GM18517 (cell line): ENCODE results near the gene IQGAP3.
"Not testable (repeated sequence)": the region's sequence is repeated elsewhere in the genome, so short reads cannot be mapped to it uniquely, and the experiment has no call there.

Source experiments
- ATAC-seq: cut with Tn5 transposase; IDR thresholded peaks from one replicate; pipeline ENCODE4 v1.9.1; 2021; ENCODE audit warnings: mild to moderate bottlenecking, moderate library complexity; ENCODE audit not compliant: unreplicated experiment

IQGAP3 gene, protein sequence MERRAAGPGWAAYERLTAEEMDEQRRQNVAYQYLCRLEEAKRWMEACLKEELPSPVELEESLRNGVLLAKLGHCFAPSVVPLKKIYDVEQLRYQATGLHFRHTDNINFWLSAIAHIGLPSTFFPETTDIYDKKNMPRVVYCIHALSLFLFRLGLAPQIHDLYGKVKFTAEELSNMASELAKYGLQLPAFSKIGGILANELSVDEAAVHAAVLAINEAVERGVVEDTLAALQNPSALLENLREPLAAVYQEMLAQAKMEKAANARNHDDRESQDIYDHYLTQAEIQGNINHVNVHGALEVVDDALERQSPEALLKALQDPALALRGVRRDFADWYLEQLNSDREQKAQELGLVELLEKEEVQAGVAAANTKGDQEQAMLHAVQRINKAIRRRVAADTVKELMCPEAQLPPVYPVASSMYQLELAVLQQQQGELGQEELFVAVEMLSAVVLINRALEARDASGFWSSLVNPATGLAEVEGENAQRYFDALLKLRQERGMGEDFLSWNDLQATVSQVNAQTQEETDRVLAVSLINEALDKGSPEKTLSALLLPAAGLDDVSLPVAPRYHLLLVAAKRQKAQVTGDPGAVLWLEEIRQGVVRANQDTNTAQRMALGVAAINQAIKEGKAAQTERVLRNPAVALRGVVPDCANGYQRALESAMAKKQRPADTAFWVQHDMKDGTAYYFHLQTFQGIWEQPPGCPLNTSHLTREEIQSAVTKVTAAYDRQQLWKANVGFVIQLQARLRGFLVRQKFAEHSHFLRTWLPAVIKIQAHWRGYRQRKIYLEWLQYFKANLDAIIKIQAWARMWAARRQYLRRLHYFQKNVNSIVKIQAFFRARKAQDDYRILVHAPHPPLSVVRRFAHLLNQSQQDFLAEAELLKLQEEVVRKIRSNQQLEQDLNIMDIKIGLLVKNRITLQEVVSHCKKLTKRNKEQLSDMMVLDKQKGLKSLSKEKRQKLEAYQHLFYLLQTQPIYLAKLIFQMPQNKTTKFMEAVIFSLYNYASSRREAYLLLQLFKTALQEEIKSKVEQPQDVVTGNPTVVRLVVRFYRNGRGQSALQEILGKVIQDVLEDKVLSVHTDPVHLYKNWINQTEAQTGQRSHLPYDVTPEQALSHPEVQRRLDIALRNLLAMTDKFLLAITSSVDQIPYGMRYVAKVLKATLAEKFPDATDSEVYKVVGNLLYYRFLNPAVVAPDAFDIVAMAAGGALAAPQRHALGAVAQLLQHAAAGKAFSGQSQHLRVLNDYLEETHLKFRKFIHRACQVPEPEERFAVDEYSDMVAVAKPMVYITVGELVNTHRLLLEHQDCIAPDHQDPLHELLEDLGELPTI (N-terminal part only)

DNA sequence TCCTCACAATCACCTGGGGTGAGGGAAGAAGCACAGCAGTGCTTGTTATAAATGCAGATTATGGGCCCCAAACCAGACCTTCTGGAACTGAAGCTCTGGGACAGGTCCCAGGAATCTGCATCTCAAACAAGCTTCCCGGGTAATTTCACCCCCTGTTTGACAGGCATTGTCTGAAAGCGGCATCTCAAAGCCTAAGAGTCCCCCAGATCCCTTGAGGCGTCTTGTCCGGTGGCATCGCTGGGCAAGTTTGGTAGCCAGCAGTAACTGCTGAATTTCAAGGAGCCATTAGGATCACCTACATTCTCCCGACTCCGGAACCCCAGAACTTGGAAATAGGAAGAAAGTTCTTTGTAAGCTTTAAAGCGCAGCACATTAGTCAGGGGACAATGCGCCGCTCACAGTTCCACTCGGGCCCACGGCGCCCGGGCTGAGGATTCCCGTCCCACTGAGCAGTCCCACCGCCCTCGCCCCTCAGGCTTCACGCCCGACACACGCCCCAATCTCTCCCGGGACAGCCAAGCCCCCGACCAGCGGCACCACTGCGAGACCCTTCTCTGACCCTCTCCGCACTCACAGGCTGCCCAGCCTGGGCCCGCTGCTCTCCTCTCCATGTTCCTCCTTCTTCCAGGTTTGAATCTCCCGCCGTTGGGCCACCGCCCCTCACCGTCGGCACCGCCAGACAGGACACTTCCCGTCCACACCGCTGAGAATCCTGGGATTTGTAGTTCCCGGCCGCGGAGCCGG is at the start of gene IQGAP3:
TSS of gene IQGAP3 (minus strand) at position 647 of the 744 bp plus-strand sequence. CDS start at position 611, 36 bp downstream.
- ATAC-seq: no peak

DNA sequence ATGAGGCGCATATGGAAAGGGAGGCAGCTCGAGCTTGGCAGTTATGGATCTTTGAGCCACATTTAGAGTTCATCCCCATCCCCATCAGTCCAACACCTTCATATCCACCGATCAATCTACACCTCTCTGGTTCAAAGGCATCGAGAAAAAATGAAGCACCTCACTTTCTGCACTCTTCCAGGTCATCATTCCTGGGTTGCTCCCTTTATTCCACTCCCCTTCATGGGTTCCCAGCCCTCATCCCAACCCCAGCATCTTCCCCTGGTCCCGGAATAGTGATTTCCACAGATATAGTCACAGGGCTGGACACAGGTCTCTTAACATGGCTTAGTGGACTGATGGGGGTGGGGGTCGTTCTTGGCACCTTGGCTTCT is 47.2 kb upstream of the IQGAP3 start:
- ATAC-seq: no peak

DNA sequence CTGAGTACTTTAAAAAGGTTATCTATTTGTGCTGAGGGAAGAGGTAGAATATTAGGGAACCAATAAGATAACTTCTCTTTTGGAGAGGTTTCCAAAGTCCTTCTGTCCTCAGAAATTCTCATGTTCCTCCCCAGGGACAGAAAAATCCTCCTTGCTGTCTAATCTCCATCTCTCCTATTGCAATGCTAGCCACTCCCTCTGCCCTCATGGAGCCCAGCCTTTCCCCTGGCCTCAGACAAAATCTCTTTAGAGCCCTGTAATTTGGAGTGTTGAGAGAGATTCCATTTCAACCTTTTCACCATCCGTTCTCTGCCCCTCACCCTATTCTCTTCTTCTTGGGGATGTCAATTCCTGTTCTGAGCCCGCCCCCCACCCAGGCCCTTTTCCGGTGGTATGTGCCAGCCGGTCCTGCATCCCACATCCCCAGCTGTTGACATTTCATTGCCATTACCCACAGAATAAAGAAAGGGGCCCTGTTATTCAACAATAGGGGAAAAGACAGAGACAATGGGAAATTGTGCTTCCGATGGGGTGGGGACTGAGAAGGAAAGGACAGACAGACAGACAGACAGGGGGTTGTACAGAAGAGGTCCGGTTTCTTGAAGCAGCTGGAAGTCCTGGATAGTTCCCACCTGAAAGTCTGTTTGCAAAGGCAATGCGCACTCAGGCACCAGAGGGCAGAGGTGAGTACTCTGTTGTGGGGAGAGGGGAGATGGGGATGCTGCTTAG is 46.7 kb upstream of the IQGAP3 start, which contains the start of gene HAPLN2:
TSS of gene HAPLN2 (plus strand) at position 563 of the 729 bp plus-strand sequence. CDS start 4,076 bp downstream, outside the sequence.
- ATAC-seq: no peak

DNA sequence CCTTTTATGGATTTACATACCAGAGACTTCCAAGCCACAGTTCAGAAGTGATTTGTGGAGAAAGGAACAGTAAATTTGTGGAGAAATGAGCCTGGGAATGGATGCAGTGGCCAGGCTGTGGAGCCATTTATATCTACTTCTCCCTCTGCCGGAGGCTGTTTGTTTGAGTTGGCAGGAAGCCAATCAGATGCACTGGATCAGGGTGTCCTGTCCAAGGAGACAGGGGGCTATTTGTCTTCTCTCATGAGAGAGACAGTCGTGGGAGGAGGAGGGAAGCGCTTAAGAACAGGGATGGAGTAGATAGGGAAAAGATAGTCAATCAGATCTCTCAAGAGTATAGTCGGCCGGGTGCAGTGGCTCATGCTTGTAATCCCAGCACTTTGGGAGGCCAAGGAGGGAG is 44.1 kb upstream of the IQGAP3 start:
- no peak for ATAC-seq

DNA sequence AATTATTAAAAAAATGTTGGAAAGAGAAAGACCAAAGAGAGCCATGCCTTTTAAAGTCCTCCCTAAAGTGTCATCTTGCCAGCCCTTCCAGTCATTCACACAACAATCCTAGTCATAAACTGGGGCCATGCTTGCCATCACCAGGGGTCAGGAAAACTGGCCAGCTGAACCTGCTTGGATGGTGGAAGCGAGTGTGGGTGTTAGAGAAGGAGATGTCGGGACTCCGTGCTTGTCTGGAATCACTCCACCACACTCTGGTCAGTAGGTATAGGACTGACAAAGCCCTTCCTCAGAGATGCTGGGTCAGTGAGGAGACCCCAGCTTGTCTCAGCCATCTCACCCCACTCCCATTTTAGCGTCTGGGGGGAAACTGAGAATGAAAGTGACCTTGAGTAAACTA is 43.6 kb upstream of the IQGAP3 start:
- ATAC-seq: no peak

DNA sequence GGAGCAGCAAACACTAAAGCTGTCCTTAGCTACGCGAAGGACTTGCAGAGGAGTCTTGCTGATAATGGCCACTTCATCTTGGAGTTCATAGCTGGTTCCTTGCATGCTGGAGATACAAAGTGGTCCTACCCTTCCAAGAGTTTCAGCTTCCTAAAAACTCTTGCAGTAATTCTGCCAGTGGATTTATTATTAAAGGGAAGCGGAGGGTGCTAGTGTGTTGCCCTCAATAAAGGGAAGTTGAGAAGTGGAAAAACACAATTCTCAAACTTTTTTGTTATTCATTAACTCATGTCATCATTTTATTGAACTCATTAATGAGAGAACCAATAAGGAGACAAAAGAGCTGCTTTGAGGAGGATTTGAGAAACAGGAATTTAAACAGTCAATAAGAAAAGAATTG is 40.3 kb upstream of the IQGAP3 start:
- no peak for ATAC-seq

DNA sequence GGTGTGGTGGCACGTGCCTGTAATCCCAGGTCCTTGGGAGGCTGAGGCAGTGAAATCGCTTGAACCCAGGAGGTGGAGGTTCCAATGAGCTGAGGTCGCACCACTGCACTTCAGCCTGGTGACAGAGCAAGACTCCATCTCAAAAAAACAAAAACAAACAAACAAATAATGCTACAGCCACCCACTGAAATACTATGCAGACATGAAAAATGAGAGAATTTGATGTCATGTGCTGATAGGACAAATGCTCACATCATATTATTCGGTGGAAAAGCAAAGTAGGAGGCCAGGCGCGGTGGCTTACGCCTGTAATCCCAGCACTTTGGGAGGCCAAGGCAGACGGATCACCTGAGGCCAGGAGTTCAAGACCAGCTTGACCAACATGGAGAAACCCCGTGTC is 37.7 kb upstream of the IQGAP3 start:
- ATAC-seq: not testable (repeated sequence)

DNA sequence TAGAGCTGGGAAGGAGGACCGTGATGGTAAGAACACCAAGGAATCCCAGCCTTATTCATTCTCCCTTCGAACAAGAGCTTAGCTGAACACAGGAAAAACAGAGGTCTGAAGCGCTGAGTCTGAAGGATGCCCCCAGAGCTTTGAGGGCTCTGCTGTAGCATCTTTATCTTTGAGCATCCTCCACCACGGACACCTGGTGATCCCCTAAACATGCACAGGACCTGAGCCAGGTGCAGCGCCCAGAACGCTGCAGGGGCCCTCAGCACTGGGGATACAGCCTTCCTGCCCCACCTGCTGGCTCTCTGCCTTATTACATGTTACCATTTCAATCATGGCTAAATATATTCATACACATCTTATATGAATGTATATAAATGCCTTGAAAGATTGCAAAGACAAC is 36.6 kb upstream of the IQGAP3 start:
- no peak for ATAC-seq

DNA sequence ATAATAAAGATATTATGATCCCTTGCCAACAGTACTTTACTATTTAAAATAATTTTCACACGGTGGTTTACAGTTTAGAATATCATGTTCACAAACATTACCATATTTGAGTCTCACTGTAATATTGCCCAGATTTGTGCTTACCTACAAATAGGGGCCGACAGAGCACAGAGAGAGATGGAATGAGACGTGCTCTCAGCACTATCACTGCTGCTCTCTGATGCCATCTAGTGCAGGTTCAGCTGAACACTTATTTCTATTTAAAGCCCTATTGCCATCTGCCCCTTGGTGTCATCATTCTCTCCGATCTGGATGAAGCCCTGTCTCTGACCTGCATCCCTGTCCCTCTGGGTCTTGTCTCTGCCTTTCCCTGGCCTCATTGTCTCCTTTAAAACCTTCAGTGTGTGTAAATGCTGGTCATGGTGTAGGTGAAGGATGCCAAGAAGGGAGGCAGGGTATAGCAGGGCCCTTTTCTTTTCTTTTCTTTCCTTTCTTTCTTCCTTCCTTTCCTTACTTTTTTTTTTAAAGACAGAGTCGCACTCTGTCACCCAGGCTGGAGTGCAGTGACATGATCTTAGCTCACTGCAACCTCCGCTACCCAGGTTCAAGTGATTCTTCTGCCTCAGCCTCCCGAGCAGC is 35.8 kb upstream of the IQGAP3 start:
- ATAC-seq: peak; percentile 76

DNA sequence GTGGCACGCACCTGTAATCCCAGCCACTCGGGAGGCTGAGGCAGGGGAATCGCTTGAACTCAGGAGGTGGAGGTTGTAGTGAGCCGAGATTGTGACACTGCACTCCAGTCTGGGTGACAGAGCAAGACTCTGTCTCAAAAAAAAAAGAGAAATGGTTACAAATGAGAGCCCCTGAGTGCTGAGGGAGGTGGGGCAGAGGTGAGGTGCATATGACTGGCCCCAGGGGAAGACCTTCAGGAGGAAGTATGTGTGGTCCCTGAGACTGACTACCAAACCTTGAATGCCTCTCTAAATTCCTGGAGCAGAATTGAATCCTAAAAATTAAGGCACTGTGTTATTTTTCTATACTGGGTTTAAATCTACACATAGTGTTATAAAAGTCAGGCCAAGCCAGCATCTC is 35.0 kb upstream of the IQGAP3 start:
- not testable (repeated sequence) for ATAC-seq

DNA sequence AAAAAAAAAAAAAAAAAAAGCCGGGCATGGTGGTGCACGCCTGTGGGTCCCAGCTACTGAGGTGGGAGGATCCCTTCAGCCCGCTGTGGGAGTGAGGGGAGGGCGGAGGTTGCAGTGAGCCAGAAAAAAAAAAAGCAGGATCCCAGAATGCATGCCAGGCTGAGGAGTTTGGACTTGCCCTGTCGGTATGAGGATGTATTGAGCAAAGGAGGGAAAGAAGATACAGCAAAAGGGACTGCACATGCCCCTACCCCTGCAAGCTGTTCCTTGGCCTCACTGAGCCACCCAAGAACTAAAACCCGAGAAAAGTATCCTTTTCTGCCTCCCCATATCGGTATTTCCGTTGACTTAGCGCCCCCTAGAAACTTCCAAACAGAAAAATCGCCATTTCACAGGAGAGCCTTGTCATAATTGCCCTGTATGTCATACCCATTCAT is 30.2 kb upstream of the IQGAP3 start:
- no peak for ATAC-seq

DNA sequence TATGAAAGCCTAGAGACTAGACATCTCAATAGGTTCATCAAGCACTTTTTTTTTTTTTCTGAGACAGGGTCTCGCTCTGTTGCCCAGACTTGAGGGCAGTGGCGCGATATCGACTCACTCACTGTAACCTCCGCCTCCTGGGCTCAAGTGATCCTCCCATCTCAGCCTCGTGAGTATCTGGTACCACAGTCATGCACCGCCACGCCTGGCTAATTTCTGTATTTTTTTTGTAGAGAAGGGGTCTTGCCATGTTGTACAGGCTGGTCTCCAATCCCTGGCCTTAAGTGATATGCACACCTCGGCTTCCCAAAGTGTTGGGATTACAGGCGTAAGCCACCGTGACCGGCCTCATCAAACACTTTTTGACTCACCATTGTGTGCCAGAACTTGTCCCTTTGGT is 29.5 kb upstream of the IQGAP3 start:
- ATAC-seq: peak; percentile 22

DNA sequence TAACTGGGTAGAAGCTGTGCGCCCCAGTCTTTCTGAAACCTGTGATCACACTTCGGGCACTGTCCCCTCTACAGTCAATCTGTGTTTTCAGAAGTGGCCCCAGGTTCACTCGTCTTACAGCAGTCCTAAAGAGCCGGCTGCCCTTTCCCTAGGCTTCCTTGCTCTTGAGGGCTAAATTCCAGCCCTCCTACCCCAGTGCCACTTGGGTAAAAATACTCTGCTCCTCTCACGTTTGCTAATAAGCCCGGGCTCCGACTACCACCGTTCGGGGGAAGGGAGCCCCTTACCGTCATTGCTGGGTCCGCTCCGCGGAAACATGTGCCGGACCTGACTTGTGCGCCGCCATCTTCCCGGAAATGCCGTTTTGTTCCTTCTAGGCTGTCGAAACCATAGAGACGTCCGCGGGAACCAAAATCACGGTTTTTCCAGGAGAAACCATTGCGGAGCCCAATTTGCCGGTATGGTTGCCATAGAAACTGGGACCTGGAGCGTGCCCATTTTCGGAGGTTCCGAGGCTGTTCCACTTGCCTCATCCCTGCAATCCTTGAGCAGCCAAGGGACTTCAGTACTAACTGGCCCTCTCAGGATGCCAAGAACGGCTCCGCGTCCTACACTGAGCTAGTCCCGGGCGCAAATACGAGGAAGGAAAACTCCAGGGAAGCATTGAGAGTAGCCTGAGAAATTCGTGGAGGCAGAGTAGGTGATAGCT is 28.9 kb upstream of the IQGAP3 start, which contains the start of gene GPATCH4:
TSS of gene GPATCH4 (minus strand) at position 358 of the 709 bp plus-strand sequence.
- peak; percentile 50 for ATAC-seq

DNA sequence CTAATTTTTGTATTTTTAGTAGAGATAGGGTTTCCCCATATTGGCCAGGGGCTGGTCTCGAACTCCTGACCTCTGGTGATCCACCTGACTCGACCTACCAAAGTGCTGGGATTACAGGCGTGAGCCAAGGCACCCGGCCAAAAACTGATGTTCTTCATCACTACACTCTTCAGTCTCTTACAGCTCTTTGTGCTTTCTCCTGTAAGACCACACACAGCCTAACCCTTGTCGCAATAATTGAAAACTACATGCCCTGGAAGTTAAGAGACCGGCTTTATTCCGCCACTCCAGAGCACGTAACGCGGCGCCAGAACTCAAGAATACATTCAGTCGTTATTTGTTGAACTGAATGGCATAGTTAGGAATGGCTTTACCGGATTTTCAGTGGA is 28.4 kb upstream of the IQGAP3 start:
- no peak for ATAC-seq

DNA sequence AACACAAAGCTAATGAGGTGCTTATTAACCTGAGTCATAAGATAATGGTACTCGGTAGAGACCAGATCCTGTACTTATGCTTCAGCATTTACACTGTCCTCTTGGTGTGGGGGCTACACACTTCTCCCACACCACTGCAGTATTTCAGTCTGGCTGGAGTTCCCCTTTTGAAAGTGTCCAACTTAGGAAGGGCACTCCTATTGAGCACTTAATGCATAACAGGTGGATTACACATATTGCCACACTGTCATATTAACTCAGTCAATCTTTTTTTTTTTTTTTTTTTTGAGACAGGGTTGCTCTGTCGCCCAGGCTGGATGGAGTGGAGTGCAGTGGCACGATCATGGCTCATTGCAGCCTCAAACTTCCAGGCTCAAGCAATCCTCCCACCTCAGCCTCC is 27.4 kb upstream of the IQGAP3 start:
- no peak for ATAC-seq

DNA sequence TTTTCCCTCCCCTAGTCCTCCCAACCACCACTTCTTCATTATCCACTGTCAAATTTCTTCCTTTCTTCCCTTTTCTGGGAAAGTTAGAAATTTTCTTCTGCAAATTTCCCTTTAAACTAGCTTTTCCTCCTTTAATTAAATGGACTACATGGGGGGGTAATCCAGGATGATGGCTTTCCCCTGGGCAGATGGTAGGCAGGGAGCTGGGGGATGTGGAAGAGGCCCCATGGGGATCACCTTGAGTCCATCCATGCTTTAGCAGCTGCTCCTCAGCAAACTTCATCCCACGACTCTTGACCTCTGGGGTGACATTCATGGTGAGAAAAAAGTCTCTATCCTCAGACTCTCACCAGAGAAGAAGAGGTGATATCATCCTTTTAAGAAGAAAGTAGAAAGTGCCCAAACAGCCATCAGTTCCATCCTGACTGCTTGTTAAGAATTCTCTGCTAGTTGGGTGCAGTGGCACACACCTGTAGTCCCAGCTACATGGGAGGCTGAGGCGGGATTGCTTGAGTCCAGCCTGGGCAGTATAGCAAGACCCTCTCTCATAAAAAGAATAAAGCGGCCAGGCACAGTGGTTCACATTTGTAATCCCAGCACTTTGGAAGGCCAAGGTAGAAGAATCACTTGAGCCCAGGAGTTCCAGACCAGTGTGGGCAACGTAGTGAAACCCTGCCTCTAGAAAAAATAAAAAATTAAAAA is 26.5 kb upstream of the IQGAP3 start:
- no peak for ATAC-seq

DNA sequence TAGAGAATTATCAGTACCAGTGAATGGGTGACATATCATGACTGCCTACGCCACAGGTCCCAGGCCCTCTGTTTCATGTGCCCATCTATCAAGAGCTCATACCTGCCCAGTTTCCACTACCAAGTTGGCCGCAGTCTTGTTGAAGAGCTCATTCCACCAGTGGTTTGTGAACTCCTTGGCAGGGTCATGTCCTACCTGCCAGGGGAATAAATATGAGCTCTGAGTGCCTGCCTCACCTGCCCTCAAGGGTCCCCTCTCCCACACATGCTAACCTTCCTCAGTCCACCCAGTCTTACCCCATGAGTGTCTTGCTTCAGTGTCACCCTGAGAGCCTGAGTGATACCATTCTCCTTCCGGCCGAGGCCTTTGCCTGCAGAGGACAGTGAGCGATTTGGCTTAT is 25.8 kb upstream of the IQGAP3 start:
- ATAC-seq: no peak

DNA sequence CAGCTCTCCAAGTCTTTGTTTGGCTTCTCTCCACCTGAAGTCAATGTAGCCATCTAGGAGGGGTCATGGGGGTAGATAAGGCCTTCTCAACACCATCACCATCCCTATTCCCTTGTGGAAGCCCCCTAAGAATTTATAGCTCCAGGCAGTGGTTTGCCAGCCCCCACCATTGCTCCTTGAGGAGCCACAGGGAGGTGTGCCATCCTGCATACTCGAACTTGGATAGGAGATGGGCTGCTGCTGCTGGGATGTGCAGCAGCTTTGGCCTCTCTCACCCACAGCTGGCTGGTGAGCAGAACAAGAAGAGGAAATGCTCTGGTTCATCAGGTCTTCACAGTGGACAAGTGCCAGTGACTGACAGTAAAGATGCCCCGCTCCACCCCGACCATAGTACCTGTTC is 24.1 kb upstream of the IQGAP3 start:
- no peak for ATAC-seq
